H7 (cell line): ENCODE measurements around the gene SIL1. TPM values are rescaled to one million over a fixed set of nuclear protein-coding genes. Genes with fewer than 3 reads are reported as not detected.
"Not testable (repeated sequence)": the region's sequence is repeated elsewhere in the genome, so short reads cannot be mapped to it uniquely, and the experiment has no call there.

Experiments
- DNase-seq: peaks from one replicate; pipeline ENCODE4 v3.0.0; 2012
- H3K27me3 ChIP-seq: 2 replicates; pipeline ENCODE4 v1.6.0; 2011; ENCODE audit warnings: mild to moderate bottlenecking, low read length; ENCODE audit not compliant: control insufficient read depth, insufficient read depth
- H3K36me3 ChIP-seq: replicated peaks from 2 replicates; pipeline ENCODE4 v1.5.1; 2011; ENCODE audit warnings: low read length; ENCODE audit not compliant: control insufficient read depth, insufficient read depth
- H3K4me3 ChIP-seq: 2 replicates; pipeline ENCODE4 v1.5.1; 2011; ENCODE audit warnings: low read depth, mild to moderate bottlenecking, control low read depth, low read length, moderate library complexity; ENCODE audit not compliant: insufficient read depth
- total RNA-seq: library from RNA; depleted of rRNA; stranded (reverse); fragments of >200 nt; shearing (Covaris generic); gene quantifications from 2 replicates; pipeline ENCODE4 v1.2.3, GENCODE V29; 2014

Gene SIL1
- total RNA-seq, 1 experiment from 2014 or later, result 14.8 TPM

- no peak for DNase-seq
- no peaks in the 10 kb centered on the region for H3K36me3 ChIP-seq
- H3K4me3 ChIP-seq, result no peak overlapping the region
- no peaks in the 10 kb centered on the region for H3K27me3 ChIP-seq
Observed at GRCh38 chr5:139130214-139130613, 68.0 kb downstream of the SIL1 start.

DNA sequence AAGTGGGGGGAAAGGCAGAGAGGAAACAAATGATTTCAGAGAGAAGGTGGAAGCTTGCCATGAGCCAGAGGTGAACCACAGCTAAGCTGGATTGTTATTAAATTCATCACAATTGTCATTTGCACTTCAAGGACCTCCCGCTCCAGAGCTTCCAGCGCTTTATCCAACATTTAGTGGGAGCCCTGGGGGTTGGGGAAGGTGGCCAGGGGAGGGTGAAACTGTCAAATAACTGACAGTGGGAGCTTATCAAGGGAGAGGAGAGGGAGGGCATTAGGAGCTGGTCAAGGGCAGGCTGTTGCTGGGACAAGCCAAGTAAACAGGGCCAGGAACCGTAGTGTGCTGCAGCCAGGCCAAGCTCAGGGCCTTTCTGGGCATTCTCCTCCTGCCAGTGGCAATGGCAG is 71.5 kb downstream of the SIL1 start:
- Histone ChIP-seq H3K27me3 (no peaks in the 10 kb centered on the region), H3K36me3 (no peaks in the 10 kb centered on the region), H3K4me3 (no peak overlapping the region)
- DNase-seq, result no peak

GRCh38 chr5:139125991-139126390 is 72.2 kb downstream of the SIL1 start:
- H3K36me3 ChIP-seq, result no peaks in the 10 kb centered on the region
- no peaks in the 10 kb centered on the region for H3K27me3 ChIP-seq
- no peak overlapping the region for H3K4me3 ChIP-seq
- DNase-seq, result no peak

DNA sequence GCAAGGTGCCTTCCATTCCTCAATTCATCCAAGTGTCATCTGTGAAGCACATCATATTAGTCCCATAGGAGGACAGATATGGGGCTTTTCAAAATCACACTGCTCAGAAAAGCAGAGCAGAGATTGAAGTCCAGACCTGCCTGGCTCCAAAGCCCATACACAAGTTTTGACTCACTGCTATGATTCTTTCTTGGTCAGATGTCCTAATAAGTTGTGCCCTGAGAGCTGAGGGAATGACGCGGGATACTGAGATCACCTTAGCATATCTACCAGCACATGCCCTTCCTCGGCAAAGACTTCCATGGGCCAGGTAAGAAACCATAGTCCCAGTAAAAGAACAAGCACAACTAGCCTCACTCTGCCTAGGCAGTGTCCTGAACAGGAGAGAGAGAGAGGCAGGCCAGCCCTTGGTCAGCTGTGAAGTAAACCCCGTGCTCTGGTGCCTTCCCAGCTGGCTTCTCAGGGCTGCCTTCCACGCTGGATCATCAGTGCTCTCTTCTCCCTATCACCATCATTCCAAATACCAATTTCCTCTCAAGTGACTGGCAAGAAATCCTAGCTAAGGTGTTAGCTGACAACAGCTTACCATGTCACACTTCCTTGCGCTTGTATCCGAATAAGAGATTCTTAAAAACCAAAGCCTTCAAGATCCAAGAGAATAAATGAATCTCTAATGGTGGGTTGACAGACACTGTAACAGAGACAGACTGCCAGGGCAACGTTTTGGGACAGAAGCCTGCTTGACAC is 73.2 kb downstream of the SIL1 start:
- Histone ChIP-seq H3K36me3 (no peaks in the 10 kb centered on the region; the same call in 1 of the 2 replicates), H3K4me3 (no peak overlapping the region), H3K27me3 (no peaks in the 10 kb centered on the region)
- no peak for DNase-seq

DNA sequence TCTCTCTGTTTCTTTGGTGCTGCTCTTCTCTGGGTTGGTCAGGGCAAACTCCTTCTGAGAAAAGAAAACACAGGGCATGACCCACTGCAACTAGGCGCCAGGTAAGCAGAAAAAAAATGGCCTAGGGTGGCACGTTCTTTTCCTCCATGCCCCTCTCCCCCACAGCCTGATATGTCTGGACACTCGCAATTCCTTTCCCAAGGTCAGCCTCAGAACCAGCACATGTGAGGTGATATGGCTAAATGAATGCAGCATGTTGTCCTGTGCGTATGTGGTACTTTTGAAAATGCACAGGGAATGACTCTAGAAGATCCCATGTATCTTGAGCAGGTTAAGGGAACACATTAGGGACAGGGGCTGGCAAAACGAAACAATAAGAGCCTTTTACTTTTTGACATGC is 77.0 kb downstream of the SIL1 start:
- Histone ChIP-seq H3K36me3 (no peaks in the 10 kb centered on the region; the same call in 1 of the 2 replicates), H3K27me3 (no peaks in the 10 kb centered on the region)
- no peak for DNase-seq

DNA sequence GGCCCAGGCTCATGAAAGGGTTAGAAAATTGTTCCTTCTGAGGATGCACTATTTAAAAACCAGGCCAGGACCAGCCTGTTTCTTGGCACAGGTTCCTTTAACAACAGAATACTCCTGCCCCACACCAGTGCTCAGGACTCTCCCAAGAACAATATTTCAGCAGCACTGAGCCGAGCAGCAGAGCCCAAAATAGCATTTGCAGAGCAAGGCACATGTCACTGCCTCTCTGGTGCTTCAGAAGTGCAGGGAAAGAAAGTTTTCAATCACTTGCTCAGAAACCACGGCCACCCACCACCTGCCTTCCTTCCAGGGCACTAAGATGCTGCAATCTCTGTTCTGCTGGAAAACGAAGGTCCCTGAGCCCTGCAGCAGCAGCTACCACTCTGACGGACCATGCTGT is 77.6 kb downstream of the SIL1 start:
- no peak for DNase-seq
- no peaks in the 10 kb centered on the region; the same call in 1 of the 2 replicates for H3K36me3 ChIP-seq
- no peaks in the 10 kb centered on the region for H3K27me3 ChIP-seq
- H3K4me3 ChIP-seq, result no peak overlapping the region

More for the DNA sequence above, 77.0 kb downstream of the SIL1 start:
- no peak overlapping the region for H3K4me3 ChIP-seq

DNA sequence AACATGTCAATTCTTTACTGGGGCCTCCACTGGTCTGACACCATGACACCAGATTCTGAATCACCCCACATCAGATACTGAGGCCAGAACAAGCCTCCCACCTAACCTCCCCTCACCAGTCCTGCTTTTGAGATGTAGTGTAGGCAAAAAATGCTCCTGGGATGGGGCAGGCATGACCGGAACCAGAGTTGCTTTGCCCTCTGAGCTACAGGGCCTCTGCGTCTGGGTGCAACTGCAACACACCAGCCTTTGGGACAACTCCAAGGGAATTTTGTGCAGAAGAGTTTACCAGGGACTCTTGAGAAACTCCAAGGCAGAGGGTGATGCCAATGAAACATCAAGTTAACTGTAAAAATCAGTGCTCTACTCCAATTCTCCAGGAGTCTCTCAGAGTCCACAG is 79.4 kb downstream of the SIL1 start:
- no peak for DNase-seq

DNA sequence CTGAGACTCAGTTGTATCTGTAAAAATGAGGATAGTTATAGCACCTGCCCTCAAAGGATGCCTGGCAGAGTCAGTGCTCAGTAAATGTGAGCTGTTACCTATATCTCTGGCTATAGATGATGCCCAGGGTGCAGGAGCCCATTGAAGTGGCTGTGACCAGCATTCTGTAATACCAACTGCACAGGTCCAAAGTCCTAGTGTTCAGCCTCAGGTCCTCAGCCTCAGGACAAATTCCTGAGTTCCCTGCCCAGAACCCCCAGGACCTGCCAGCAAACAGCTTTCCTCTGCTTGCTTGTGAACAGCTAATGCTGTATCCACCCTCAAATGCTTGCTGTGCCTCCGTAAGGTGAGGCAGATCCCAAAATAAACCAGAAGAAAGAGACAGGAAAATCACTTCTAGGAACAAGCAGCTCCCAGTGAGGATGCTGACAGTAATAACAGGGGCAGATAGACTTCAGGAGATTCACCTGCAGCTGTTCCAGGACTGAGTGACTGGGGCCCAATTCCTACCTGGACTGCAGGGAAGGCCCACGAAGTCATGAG is 80.8 kb downstream of the SIL1 start:
- no peaks in the 10 kb centered on the region for H3K27me3 ChIP-seq
- H3K4me3 ChIP-seq, result no peak overlapping the region
- no peak for DNase-seq
- no peaks in the 10 kb centered on the region; the same call in 1 of the 2 replicates for H3K36me3 ChIP-seq

More for the DNA sequence above, 79.4 kb downstream of the SIL1 start:
- Histone ChIP-seq H3K4me3 (no peak overlapping the region), H3K36me3 (no peaks in the 10 kb centered on the region; the same call in 1 of the 2 replicates), H3K27me3 (no peaks in the 10 kb centered on the region)

DNA sequence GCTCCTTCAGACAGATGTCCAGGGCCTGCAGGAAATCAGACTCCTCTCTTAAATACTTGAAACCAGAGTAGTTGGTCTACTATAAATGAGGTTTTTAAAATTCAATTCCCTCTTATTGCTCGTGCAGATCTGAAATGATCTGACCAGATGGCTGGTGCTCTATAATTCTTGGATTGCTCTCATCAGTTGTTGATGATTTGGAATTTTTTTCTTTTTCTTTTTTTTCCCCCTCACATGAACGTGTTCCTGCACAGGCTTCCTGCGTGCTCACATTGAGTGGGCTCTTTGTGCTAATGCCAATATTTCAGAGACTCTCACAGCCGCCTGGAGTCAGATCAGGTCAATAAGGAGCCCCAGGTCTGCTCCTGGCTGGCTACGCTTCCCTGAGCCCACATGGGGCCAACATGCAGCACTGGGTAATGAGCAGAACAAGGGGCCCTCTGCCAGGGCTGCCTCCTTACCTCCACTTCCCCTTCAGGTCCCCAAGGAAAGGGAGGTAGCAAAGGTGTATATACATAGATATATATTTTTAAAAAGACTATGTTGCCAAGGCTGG is 82.0 kb downstream of the SIL1 start:
- Histone ChIP-seq H3K27me3 (no peaks in the 10 kb centered on the region), H3K4me3 (no peak overlapping the region), H3K36me3 (no peaks in the 10 kb centered on the region; the same call in 1 of the 2 replicates)
- no peak for DNase-seq

- no peak for DNase-seq
- Histone ChIP-seq H3K27me3 (no peaks in the 10 kb centered on the region), H3K36me3 (no peaks in the 10 kb centered on the region), H3K4me3 (no peak overlapping the region)
Observed at GRCh38 chr5:139113892-139114291, 84.3 kb downstream of the SIL1 start.

GRCh38 chr5:139112362-139112761 is 85.8 kb downstream of the SIL1 start:
- not testable (repeated sequence) for H3K36me3 ChIP-seq, H3K4me3 ChIP-seq, DNase-seq, H3K27me3 ChIP-seq

DNA sequence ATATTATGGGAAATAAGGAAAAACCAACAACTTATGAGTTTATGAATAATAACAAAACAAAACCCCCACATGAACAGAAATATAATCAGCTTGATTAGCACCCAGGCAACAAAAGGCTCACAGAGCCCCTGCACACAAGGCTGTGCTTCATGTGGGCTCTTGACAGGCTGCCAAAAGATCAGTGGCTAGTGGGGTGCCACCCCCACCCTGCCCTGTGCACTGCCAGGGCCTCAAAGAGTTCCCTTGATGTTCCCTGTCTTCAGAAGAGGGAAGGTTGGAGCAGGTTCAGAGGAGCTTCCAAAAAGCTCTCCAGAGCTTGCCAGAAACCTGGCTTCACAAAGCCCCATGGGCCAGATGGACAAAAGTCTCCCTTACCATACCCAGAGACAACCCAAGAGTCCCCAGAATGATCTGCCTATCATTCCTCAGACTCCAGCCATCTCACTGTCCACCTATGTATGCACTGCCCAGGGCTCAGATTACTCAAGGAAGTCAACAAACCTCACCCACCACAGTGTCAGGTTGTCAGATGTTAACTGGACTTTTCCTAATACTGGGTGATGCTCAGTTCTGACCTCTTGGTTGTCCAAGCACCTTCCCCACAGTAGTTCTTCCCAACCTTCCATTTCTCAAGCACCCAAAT is 87.5 kb downstream of the SIL1 start:
- Histone ChIP-seq H3K4me3 (no peak overlapping the region), H3K36me3 (no peaks in the 10 kb centered on the region), H3K27me3 (no peaks in the 10 kb centered on the region)
- no peak for DNase-seq

DNA sequence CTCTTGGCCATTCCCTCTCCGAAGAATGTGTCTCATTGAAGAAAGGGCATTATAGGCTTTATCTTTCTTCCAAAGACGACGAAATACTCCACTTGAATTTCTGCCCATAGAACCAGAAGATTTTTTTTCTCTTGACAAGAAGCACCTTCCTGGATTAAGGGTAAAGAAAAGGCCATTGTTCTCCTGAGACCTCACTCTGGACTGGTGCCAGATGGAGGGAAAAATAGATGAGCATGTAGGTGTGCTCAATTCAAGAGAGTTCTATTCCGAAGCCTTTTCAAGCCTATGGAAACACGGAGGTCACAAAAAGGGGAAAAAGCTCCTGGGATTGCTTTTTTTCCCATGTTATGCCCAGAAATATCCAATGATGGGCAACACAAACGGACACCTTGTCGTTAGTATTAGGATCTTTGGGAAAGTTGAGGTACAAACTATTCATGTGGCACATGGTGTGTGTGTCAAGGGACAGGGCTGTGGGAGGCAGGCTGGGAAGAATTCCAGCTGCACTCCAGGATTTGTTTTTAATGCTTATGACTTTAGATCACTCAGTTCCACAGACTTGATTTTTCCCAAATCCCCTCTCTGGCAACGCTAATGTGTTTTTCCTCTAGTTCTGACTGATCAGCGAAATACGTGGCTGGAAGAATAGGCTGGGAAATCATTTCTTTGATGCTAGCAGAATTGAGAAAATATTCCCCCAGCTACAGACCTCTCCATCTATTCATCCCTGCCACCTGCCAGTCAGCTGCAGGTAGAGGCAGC is 89.9 kb downstream of the SIL1 start:
- no peak overlapping the region for H3K4me3 ChIP-seq
- no peak for DNase-seq
- H3K36me3 ChIP-seq, result no peaks in the 10 kb centered on the region
- no peaks in the 10 kb centered on the region for H3K27me3 ChIP-seq

GRCh38 chr5:139105621-139106071 is 92.5 kb downstream of the SIL1 start:
- Histone ChIP-seq H3K27me3 (no peaks in the 10 kb centered on the region), H3K4me3 (no peak overlapping the region), H3K36me3 (no peaks in the 10 kb centered on the region)
- peak; percentile 48 for DNase-seq
